Esophagus mucosa (tissue), 1 donor: ENCODE data around the gene COX6A2. TPM values are rescaled to one million over a fixed set of nuclear protein-coding genes. Genes with fewer than 3 reads are reported as not detected.
"Not testable (repeated sequence)": the region's sequence is repeated elsewhere in the genome, so short reads cannot be mapped to it uniquely, and the experiment has no call there.

Experiments used
- ATAC-seq: fragments of 200-7000 bp; cut with Tn5 transposase; one replicate; pipeline ENCODE4 v1.9.1; 2020
- total RNA-seq: library from RNA; stranded (reverse); gene quantifications from one replicate; pipeline ENCODE4 v1.2.4, GENCODE V29; 2023
- donor health status: DM: yes; HTN: yes; CAD: no.

Gene COX6A2
- total RNA-seq, 1 donor from 2014 or later = 0.48 TPM

- no peak for ATAC-seq
Measured at GRCh38 chr16:31461921-31462804, 34.0 kb upstream of the COX6A2 start.

- ATAC-seq = no peak
Measured at GRCh38 chr16:31461201-31461920, 33.2 kb upstream of the COX6A2 start.

DNA sequence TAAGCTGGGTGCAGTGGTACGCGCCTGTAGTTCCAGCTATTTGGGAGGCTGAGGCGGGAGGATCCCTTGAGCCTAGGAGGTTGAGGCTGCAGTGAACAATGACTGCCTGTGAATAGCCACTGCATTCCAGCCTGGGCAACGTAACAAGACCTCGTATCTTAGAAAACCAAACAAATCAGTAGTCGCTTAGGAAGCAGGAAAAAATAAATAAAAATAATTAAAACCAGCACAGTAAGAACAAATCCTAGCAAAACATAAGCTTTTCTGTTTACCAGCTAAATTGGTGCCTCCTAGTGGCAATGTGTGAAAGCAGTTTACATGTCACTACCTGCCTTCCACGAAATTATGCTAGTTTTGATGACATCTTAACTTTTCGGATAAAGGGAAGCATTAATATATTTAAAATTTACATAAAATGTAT, 32.4 kb upstream of the COX6A2 start:
- no peak for ATAC-seq

DNA sequence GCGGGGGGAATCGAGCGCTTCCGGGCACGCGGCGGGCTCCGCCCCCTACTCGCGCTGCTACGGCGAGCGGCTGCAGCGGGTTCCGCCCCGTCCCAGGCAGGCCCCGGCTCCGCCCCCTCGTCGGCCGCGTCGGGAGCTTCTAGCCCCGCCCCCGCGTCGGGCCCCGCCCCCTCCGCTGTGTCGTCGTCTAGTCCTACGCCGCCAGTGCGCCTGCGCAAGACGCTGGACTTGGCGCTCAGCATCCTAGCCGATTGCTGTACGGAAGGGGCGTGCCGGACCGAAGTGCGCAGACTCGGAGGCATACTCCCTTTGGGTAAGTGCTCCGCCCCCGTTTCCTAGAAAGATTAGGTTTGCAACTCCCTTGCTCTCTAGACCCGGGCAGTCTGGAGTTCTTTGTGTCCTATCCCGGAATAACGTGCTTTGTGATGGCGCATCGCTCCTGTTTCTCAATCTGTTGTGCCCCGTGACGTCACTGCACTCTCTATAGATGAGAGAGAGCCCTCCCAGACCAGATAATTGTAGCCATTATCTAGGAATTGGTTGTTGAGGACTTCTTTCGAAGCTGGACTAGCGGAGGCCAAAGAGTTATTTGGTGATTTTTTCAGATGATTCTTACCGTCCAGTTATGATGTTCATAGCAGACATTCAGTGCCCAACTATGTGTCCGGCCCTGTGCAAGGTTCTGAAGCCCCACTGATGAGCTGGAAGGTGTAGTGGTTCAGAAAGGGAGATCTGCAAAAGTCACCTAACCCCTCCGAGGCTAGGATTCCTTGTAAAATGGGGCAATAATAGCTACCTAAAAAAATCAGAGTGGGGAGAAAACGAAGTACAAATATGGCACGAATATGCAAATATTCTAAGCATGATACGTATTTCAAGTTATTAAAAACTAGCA, 31.8 kb upstream of the COX6A2 start:
- ATAC-seq = peak; percentile 93

GRCh38 chr16:31458844-31459686, 30.9 kb upstream of the COX6A2 start, which contains the start of gene ARMC5:
ARMC5 (plus strand) TSS chr16:31459501; CDS start chr16:31459525, 24 bp downstream.
- peak; percentile 85 for ATAC-seq

DNA sequence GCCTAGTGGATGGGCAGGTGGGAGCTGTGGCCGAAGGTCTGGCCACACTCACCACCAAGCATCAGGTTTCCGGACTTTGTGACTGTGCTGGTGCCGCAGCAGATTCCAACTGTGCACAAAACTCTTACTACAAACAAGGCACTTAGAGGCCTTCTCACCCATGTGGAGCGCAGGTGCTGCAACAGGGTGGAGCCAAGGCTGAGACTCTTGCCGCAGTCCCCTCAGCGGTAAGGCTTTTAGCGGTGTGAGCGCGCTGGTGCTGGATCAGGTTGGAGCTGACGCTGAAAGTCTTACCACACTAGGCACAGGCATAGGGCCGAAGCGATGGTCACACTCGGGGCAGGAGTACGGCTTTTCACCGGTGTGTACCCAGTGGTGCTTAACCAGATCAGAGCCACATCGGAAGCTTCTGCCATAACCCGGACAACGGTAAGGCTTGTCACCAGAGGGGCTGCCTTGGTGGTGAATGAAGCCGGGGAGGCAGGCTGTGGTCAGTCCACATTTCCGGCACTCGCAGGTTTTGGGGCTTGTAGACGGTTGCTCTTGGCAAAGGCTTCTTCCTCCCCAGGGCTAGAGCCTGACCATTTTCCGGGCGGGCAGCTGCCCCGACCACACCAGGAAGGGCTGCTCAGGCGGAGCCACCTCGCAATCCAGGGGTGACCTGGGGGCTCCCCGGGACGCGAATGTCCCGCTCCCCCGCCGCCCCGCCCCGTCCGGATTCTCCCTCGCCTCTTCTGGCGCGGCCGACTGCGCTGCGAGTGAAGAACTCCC, 30.1 kb upstream of the COX6A2 start:
- ATAC-seq = peak; percentile 12

DNA sequence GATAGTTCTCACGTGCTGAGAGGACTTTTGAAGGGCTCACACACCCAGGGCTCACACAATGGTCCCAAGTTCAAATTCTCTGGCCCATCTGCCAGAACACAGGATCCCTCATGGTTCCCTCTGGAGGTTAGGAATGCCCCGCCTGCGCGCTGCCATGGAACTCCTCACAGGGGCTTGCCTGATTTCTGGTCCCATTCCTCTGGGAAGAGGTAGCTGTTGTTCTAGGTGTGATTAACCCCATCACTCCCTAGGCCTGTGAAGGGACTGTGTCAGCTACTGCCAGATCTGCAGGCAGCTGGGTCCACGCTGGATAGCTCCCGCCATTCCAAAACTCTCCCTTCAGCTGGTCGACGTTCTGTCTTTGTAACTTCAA, 28.8 kb upstream of the COX6A2 start:
- ATAC-seq = no peak

- no peak for ATAC-seq
Measured at GRCh38 chr16:31455601-31456314, 27.6 kb upstream of the COX6A2 start.

- peak; percentile 67 for ATAC-seq
Measured at GRCh38 chr16:31453255-31454204, 25.4 kb upstream of the COX6A2 start.

GRCh38 chr16:31452631-31453106, 24.5 kb upstream of the COX6A2 start:
- peak; percentile 75 for ATAC-seq

GRCh38 chr16:31451681-31452351, 23.7 kb upstream of the COX6A2 start:
- ATAC-seq = peak; percentile 70

- no peak for ATAC-seq
Measured at GRCh38 chr16:31451201-31451600, 23.0 kb upstream of the COX6A2 start.

GRCh38 chr16:31445931-31446330, 17.8 kb upstream of the COX6A2 start:
- not testable (repeated sequence) for ATAC-seq

DNA sequence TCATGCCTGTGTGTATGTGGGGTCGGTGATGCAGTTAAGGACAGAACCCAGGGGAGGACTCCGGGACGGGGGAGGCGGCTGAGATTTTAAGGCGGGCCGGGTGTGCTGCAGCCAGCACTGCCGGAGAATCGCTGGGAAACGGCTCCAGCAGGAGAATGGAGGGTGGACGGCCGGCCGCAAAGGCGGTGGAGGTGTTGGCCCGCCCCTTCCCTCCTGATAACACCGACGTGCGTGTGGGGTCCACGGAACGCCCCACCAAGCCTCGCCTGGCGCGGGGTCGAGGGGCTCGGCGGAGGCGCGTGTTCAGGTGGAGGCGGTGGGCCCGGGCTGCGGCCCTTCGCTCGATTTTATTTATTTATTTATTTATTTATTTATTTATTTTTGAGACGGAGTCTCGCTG, 13.8 kb upstream of the COX6A2 start:
- no peak for ATAC-seq

GRCh38 chr16:31440516-31441184, 12.5 kb upstream of the COX6A2 start:
- no peak for ATAC-seq

- ATAC-seq = no peak
Measured at GRCh38 chr16:31439519-31439918, 11.4 kb upstream of the COX6A2 start.

DNA sequence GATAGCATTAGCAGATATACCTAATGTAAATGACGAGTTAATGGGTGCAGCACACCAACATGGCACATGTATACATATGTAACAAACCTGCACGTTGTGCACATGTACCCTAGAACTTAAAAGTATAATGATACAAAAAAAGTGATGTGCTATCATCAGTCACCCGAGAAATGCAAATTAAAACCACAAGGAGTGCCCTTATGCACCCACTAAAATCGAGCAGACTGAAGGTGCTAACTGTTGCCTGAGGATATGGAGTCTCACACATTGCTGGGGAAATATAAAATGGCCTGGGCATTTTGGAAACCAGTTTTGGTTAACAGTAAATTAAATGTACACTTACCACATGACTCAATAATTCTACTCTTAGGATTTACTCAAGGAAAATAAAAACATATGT, 10.9 kb upstream of the COX6A2 start:
- not testable (repeated sequence) for ATAC-seq

GRCh38 chr16:31438414-31438813, 10.3 kb upstream of the COX6A2 start:
- no peak for ATAC-seq
